OCI-LY1 (cell line): Measurements from ENCODE around the gene HSPA12A.

Experiments
- EZH2 ChIP-seq: fragments of 200-600 bp; sonication (generic), shearing (Covaris generic); IDR thresholded peaks from 2 replicates; pipeline ENCODE4 v1.8.0; 2017; ENCODE audit warnings: borderline replicate concordance, mixed run types, mild to moderate bottlenecking, antibody characterized with exemption, low read length, moderate library complexity, mixed read lengths
- TF ChIP-seq, protein P1 (sequence below): fragments of 200-600 bp; sonication (generic), shearing (Covaris generic); IDR thresholded peaks from 2 replicates; pipeline ENCODE4 v1.5.1; 2017; ENCODE audit warnings: mild to moderate bottlenecking, antibody characterized with exemption, low read length, moderate library complexity, mixed read lengths

- TF ChIP-seq, protein P1, sequence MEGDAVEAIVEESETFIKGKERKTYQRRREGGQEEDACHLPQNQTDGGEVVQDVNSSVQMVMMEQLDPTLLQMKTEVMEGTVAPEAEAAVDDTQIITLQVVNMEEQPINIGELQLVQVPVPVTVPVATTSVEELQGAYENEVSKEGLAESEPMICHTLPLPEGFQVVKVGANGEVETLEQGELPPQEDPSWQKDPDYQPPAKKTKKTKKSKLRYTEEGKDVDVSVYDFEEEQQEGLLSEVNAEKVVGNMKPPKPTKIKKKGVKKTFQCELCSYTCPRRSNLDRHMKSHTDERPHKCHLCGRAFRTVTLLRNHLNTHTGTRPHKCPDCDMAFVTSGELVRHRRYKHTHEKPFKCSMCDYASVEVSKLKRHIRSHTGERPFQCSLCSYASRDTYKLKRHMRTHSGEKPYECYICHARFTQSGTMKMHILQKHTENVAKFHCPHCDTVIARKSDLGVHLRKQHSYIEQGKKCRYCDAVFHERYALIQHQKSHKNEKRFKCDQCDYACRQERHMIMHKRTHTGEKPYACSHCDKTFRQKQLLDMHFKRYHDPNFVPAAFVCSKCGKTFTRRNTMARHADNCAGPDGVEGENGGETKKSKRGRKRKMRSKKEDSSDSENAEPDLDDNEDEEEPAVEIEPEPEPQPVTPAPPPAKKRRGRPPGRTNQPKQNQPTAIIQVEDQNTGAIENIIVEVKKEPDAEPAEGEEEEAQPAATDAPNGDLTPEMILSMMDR: no peak
- no peak for TF ChIP-seq EZH2
Measured at GRCh38 chr10:116636976-116637375, 105.4 kb downstream of the HSPA12A start.
